ELF-1 (cell line): ENCODE measurements around the gene ZBTB46.
"Not testable (repeated sequence)": the region's sequence is repeated elsewhere in the genome, so short reads cannot be mapped to it uniquely, and the experiment has no call there.

Experiments used
- DNase-seq: peaks from one replicate; pipeline ENCODE4 v3.0.0-alpha.2; 2016; ENCODE audit warnings: low read depth, low spot score

Gene ZBTB46

GRCh38 chr20:63735859-63736718, 95.0 kb downstream of the ZBTB46 start, which contains the start of gene LIME1:
TSS of gene LIME1 (plus strand) at chr20:63736664. CDS start at chr20:63737550, 886 bp downstream.
- DNase-seq: no peak

DNA sequence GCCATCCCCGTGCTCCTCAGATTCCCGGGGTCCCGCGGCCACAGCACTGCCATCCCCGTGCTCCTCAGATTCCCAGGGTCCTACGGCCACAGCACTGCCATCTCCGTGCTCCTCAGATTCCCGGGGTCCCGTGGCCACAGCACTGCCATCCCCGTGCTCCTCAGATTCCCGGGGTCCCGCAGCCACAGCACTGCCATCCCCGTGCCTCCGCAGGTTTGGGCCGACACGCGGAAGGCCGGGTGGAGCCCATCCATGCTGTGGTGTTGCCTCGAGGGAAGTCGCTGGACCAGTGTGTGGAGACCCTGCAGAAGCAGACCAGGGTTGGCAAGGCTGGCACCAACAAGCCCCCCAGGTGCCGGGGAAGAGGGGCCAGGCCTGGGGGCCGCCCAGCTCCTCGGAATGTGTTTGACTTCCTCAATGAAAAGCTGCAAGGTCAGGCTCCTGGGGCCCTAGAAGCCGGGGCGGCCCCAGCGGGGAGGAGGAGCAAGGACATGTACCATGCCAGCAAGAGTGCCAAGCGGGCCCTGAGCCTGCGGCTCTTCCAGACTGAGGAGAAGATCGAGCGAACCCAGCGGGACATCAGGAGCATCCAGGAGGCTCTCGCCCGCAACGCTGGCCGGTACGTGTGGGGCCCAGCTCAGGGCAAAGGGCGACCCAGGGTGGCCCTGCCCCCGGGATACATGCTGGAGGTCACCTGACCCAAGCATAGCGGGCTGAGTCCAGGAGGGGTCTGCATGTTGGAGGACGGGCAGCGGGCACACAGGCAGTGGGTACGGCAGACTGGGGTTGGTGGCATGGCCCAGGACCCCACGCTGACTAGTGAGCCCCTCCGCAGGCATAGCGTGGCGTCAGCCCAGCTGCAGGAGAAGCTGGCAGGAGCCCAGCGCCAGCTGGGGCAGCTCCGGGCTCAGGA, 95.9 kb downstream of the ZBTB46 start:
- no peak for DNase-seq

DNA sequence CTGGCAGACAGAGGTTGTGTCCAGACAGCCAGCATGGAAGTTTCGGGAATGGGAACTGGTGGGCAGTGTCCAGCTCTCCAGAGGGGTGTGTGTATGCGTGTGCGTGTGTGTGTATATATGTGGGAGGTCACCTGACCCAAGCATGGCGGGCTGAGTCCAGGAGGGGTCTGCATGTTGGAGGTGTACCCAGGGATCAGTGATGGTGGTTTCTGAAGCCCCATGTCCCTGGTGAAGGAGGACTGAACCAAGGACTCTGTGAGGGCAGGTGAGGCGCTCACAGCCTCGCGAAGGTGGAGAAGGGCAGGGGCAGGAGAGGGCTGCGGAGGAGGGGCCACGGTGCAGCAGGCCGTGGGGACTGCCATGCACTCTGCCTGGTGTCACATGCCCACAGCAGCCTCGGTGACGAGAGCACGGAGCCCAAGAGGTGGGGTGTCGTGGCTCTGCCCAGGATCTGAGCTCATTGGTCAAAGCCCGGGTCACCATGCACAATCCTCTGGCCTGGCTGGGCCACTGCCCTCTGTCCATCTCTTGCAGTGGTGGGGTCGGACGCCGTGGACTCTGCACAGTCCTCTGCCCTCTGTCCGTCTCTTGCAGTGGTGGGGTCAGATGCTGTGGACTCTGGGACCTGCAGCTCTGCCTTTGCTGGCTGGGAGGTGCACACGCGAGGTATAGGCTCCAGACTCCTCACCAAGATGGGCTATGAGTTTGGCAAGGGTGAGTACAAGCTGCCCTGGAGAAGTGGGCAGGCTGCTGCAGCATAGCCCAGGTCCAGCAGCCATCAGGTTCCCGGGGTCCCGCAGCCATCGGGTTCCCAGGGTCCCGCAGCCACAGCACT, 96.7 kb downstream of the ZBTB46 start:
- DNase-seq: no peak

DNA sequence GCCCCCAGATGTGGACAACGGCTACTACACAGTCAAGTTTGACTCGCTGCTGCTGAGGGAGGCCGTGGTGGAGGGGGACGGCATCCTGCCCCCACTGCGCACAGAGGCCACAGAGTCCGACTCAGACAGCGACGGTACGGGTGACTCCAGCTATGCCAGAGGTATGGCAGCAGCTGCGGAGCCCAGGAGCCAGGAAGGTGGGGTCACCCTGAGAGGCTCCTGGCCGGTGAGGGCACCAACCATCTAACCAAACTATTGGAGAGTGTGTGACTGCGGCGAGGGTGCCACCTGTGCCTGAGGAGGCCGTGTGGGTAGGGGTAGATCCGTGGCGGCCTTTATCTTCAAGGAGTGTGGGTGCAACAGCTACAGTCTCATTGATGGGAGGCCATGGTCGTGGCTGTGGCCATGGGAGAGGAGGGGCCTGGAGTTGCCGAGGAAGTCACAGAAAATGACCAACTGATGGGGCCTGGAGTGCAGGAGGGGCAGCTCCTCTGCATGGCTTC, 97.4 kb downstream of the ZBTB46 start:
- DNase-seq: no peak

GRCh38 chr20:63733117-63733516, 97.9 kb downstream of the ZBTB46 start:
- DNase-seq: no peak

DNA sequence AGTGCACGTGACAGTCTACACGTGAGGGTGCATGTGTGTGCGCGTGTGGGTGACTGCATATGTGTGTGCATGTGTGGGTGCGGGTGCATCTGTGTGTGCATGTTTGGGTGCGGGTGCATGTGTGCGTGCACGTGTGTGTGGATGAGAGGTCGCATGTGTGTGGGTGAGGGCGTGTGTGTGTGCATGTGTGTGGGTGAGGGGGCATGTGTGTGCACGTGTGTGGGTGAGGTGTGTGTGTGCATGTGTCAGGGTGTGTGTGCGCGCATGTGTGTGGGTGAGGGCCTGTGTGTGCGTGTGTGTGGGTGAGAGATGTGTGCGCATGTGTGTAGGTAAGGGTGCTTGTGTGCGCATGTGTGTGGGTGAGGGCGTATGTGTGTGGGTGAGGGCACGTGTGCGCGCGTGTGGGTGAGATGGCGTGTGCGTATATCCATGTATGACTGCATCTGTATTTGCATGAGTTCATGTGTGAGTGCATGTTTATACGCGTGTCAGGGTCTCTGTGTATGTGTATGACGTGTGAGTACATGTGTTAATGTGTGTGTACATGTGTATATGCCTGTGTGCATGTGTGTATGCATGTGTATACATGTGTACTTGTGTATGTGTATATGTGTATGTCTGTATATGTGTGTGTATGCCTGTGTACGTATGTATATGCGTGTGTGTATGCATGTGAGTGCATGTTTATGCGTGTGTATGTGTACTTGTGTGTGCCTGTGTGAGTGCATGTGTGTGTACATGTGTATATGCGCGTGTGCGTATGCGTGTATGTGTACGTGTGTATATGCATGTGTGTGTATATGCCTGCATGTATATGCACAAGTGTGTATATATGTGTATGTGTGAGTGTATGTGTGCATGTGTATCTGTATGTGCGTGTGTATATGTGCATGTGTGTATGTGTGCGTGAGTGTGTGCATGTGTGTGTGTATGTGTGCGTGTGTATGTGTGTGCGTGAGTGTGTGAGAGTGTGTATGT, 98.7 kb downstream of the ZBTB46 start:
- DNase-seq: no peak

DNA sequence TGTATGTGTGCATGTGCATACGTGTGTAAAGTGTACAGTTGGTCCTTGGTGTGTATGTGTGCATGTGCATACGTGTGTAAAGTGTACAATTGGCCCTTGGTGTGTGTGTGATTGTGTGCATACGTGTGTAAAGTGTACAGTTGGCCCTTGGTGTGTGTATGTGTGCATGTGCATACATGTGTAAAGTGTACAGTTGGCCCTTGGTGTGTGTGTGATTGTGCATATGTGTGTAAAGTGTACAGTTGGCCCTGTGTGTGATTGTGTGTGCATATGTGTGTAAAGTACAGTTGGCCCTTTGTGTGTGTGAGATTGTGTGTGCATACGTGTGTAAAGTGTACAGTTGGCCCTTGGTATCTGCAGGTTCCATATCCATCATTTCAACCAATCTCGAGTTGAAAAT, 99.7 kb downstream of the ZBTB46 start:
- no peak for DNase-seq

DNA sequence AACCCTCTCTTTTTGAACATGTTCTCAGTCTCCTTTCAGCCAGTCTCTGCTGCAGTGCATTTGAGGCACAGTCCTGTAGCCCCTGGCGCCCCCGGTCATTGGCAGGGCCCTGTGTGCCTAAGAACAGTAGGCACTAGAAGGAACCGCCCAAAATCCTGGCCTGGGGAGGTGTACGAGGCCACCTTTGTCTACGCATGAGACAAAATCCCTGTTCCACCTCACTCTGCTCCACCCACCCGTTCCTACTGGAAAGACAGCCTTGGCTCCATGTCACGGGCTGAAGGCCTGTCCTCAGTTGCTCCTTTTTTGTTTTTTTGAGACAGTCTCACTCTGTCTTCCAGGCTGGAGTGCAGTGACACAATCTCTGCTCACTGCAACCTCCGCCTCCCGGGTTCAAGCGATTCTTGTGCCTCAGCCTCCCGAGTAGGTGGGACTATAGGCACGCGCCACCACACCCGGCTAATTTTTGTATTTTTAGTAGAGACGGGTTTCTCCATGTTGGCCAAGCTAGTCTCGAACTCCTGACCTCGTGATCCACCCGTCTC, 100.8 kb downstream of the ZBTB46 start:
- DNase-seq: not testable (repeated sequence)

DNA sequence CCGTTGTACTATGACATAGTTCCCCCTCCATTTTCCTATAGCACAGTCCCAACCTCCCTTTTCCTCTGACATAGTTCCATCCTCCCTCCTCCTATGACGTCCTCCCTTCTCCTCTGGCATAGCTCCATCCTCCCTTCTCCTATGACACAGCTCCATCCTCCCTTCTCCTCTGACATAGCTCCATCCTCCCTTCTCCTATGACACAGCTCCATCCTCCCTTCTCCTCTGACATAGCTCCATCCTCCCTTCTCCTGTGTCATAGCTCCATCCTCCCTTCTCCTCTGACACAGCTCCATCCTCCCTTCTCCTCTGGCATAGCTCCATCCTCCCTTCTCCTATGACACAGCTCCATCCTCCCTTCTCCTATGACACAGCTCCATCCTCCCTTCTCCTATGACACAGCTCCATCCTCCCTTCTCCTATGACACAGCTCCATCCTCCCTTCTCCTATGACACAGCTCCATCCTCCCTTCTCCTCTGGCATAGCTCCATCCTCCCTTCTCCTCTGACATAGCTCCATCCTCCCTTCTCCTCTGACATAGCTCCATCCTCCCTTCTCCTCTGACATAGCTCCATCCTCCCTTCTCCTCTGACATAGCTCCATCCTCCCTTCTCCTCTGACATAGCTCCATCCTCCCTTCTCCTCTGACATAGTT, 108.0 kb downstream of the ZBTB46 start:
- not testable (repeated sequence) for DNase-seq

GRCh38 chr20:63718996-63719395, 112.1 kb downstream of the ZBTB46 start:
- no peak for DNase-seq

GRCh38 chr20:63714858-63715257, 116.2 kb downstream of the ZBTB46 start:
- no peak for DNase-seq

DNA sequence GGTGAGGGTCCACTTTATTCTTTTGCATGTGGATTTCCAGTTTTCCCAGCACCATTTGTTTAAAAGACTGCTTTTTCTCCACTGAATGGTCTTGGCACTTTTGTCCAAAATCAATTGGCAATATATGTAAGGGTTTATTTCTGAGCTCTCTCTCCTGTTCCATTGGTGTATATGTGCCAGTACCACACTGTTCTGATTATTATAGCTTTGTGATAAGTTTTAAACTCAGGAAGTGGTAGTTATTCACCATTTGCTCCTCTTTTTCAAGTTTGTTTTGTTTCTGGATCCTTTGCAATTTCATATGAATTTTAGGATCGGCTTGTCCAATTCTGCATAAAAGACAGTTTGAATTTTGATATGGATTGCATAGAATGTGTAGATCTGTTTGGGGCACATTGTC, 118.9 kb downstream of the ZBTB46 start:
- DNase-seq: no peak

DNA sequence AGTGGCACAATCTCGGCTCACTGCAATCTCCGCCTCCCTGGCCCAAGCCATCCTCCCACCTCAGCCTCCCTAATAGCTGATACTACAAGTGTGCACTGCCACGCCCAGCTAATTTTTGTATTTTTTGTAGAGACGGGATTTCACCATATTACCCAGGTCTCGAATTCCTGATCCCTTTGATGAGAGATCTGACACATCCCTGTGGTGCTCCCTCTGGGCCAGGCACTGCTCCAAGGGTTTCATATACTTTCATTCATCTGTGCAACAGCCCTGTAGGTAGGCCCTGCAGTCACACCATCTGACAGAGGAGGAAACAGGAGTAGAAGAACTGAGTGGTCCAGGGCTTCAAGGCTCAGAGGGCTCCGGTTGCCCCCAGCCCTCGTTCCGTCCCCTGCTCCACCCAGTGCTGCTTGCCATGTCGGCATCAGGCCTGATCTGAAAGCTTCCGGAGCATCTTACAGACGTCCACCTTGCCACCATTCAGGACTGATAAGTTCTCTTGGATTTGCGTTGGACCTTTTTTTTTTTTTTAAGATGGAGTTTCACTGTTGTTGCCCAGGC, 119.9 kb downstream of the ZBTB46 start:
- no peak for DNase-seq

DNA sequence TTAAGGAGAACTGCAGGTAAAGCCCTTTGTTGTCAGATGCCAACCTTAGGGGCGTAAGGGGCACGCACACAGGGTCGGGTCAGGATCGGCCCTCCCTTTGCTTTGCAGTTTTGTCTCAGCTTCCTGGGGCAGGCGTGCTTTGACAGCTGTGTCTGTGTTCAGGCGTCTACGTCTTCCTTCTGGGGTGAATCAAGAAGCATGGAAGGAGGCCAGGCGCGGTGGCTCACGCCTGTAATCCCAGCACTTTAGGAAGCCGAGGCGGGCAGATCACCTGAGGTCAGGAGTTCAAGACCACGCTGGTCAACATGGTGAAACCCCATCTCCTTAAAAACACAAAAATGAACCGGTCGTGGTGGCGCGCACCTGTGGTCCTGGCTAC, 121.9 kb downstream of the ZBTB46 start:
- DNase-seq: no peak

GRCh38 chr20:63708301-63709148, 122.5 kb downstream of the ZBTB46 start:
- DNase-seq: no peak

GRCh38 chr20:63707558-63708300, 123.3 kb downstream of the ZBTB46 start, which contains the start of the genes ARFRP1 and ZGPAT:
TSS of gene ARFRP1 (minus strand) at chr20:63707976. CDS start at chr20:63707091, 885 bp downstream.
TSS of gene ZGPAT (plus strand) at chr20:63708039. CDS start at chr20:63708581, 542 bp downstream.
- DNase-seq: peak; percentile 88
